HUDEP-2 (cell line): Measurements from ENCODE around the gene TTYH1.
A peak's percentile ranks its signal among the peaks of the same experiment; 100 is the strongest.
"Not testable (repeated sequence)": the region's sequence is repeated elsewhere in the genome, so short reads cannot be mapped to it uniquely, and the experiment has no call there.

Source experiments
- DNase-seq, 76 experiments: peaks; one replicate each; lab custom pipeline; 2025; ENCODE audit not compliant: unreplicated experiment in 76 of 76; lab: John Stamatoyannopoulos, UW

Gene TTYH1

DNA sequence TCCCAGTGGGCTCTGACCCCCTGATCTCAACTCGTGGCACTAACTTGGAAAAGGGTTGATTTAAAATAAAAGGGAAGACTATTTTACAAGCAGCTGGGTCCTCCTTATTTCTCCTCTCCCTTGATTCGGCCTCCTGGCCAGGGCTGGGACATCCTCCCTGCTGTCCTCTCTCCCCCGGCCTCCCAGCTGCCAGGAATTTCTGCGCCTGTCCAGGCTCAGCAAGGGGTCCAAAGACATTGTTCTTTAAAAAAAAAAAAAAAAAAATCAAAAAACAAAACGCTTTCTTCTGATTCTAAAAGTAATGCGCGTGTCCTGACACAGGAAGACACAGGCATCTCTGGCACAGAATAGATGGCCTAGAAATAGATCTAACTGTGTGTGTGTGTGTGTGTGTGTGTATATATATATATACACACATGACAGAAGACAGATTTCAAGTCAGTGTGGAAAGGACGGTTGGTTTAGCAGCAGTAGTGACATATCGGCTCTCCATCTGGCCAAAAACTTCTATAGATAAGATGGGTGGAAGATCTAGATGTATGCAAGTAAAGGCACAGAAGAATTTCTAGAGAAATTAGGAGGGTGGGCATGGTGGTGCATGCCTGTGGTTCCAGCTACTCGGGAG is 21.5 kb downstream of the TTYH1 start:
- no peak for DNase-seq

DNA sequence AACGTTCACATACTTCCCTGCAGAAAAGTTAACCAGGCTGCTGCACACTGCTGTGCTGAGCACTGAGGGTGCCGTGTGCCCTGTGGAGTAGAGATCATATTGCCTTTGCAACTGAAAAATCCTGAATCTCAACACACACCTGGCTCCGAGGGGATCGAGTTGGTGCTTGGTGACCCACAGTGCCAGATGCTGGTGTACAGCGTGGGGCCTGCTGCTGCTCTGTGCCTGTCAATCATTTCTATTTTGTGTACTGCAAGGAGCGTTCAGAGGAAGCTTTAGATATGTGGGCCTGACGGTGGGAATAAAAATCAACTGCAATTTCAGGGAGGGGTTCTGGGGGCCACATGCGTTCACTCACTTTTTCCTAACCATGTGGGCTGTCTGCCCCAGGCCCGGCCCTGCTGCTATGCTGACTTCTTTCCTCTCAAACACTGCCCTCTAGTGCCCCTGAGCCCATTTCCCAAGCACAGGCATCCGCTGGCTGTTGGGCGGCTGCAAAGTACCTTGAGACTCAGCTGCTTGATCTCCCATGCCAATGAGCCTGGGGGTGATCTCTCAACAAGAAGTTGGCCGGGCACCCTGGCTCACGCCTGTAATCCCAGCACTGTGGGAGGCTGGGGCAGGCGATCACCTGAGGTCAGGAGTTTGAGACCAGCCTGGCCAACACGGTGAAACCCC is 24.0 kb downstream of the TTYH1 start:
- peak in 39 of 76 experiments; percentile 12 to 71 (median 32) for DNase-seq

DNA sequence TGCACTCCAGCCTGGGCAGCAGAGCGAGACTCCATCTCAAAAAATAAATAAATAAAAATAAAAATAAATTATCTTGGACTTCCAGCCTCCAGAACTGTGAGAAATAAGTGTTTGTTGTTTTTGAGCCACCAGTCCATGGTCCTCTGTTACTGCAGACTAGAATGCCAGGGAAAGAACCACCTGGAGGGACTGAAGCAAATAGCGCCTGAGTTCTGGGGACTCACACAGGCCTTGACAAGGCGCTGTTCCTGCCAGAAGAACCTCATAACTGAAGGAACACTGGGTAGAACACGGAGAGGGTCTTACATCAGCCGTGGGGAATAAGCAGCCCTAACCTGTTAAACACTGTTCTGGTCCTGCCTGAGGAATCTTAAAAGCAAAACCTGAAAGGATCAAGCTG is 25.4 kb downstream of the TTYH1 start:
- no peak for DNase-seq

DNA sequence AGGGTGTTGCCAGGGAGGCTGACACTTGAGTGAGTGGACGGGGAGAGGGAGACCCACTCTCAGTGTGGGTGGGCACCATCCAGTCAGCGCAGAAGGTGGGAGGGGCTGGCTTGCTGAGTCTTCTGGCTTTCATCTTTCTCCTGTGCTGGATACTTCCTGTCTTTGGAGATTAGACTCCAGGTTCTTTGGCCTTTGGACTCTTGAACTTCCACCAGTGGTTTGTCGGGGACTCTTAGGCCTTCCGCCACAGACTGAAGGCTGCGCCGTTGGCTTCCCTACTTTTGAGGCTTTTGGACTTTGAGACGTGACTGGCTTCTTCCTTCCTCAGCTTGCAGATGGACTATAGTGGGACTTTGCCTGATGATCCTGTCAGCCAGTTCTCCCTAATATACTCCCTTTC is 29.5 kb downstream of the TTYH1 start:
- DNase-seq, result no peak

DNA sequence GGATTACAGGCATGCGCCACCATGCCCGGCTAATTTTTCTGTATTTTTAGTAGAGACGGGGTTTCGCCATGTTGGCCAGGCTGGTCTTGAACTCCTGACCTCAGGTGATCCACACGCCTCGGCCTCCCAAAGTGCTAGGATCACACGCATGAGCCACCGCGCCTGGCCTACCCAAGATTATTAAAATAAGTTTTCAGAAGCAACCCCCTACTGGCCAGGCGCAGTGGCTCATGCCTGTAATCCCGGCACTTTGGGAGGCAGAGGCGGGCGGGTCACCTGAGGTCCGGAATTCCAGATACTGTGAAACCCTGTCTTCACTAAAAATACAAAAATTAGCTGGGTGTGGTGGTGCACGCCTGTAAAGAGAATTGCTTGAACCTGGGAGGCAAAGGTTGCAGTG is 31.1 kb downstream of the TTYH1 start:
- DNase-seq, result not testable (repeated sequence)

DNA sequence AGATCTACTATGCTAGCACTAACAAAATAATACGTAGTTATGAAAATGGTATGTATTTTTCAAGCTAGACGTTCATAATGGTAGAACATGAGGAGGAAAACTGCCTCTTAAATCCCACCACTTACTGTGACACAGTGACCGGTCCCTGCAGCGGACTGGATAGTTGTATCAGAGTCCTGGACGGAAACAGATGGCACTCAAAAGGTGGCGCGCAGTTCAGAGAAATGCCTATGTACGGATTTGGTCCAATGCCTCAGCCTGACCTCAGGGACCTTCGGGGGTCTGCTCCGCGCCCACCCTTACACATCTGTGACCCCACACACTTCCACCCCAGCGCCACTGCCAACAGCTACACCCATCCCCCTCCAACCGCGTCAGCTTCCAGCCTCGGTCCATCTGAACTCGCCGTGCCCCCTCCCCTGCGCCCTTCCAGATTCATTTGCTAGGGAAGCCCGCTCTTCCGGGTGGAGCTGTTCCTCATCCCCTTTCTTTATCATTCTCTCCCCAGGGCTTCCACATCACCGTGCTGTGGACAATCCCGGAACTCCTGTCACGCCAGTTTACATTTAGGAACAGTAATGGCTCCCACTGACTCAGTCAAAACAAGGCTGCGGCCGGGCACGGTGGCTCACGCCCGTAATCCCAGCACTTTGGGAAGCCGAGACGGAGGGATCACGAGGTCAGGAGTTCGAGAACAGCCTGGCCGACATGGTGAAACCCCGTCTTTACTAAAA is 32.9 kb downstream of the TTYH1 start:
- DNase-seq, result peak in 36 of 76 experiments; percentile 6 to 86 (median 47)

DNA sequence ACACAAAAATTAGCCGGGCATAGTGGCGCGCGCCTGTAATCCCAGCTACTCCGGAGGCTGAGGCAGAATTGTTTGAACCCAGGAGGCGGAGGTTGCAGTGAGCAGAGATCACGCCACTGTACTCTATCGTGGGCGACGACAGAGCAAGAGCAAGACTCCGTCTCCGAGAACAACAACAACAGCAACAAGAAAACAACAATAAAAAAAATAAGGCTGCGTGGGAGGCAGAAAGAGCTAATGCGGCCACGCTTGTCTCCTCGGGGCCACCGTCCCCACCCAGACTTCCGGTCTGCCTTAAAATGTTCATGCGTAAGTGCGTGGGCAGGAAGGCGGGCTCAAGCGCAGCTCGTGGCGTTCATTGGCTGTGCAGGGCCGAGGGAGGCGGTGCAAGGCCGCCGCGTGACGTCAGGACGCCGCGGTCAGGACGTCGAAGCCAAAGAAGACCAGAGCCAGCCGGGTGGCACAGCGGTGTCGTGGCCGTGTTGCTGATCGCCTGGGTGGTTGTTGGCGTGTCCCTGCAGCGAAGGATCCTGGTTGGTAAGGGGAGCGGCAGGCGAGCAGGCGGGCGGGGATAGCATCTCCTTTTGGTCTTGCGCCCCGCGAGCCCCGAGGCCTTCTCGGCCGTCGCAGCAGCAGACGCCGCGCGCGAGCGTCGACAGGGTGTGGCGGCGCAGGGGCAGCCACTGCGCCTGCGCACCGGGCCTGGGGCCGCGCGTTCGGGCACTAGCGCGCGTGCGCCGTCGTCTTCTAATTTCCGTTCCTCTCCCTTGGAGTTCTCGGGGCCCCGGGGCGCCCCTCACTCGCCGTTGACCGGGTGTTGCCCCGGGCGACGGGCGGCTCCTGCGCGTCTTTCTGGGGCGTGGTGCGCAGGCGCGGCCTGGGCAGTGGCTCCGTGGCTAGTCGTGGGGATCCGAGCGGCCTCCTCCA is 33.8 kb downstream of the TTYH1 start, which contains the start of gene LENG8:
Gene LENG8 (plus strand): TSS at position 426 of the 927 bp plus-strand sequence. CDS start 2,146 bp downstream, outside the sequence.
- peak; percentile 66 to 100 (median 97) for DNase-seq

DNA sequence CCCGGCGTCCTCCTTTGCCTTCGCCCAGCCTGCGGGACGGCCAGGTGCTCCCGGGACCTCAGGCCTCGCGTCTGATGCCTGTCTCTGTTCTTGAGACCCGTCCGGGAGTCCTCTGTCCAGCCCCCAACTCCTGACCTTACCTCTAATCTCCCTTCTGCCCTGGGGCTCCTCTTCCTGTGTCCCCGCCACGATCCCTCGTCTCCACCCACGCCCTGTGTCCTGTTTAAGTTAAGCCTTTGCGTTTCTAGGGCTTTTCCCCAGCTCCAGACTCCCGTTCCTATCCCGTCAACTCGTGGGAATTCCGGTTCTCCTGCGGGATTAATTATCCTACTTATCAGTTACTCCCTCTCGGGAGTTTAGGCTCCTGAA is 34.4 kb downstream of the TTYH1 start:
- peak in 3 of 76 experiments; percentile 47 to 53 (median 48) for DNase-seq

DNA sequence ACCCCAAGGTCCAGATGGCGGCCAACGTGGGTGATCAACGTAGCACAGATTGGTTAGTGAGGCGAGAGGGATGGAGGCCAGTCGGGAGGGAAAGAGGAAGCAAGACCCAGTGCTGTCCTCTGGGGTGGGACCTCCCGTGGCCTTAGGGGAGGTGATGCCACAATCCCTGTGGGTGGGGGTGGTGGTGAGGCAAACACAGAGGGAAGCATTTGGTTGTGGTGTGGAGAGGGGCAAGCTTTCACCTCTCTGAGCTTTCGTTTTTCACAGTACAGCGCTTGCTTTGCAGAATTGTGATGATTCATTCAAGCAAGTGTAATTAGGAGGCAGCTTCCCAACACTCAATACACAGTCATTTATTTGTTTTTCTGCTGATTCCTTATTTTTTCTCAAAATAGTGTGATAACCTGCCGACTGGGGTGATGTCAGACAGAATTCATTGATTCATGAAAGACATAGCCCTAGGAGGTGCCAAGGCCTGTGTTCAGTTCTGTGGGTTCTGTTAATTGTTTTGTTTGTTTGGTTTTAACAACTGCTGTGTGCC is 36.1 kb downstream of the TTYH1 start:
- DNase-seq, result no peak

DNA sequence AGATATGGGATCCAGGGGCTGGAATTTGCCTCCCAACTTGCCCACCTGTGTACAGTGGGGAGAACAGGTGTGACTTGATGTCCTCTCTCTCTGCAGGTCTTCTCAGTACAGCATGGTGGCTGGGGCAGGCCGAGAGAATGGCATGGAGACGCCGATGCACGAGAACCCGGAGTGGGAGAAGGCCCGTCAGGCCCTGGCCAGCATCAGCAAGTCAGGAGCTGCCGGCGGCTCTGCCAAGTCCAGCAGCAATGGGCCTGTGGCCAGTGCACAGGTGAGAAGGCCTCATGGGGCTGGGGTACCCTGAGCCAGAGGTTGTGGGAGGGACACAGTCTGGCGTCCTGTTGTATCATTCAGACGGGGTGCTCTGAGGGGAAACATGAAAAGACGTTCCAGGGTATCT is 36.7 kb downstream of the TTYH1 start:
- no peak for DNase-seq

DNA sequence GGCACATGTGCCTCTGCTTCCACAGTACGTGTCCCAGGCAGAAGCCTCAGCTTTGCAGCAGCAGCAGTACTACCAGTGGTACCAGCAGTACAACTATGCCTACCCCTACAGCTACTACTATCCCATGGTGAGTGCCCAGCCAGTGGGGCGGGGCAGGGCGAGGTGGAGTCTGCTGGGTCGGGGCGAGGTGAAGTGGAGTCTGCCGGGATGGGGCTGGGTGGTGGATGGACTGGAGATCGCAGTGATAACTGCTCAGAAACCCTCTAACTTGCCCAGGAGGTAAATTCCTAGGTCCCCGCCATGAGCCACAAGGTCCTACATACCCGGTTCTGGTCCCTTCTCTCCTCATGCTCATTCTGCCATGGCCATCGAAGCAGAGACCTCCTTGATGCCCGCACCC is 37.4 kb downstream of the TTYH1 start:
- peak in 14 of 76 experiments; percentile 9 to 48 (median 23) for DNase-seq

DNA sequence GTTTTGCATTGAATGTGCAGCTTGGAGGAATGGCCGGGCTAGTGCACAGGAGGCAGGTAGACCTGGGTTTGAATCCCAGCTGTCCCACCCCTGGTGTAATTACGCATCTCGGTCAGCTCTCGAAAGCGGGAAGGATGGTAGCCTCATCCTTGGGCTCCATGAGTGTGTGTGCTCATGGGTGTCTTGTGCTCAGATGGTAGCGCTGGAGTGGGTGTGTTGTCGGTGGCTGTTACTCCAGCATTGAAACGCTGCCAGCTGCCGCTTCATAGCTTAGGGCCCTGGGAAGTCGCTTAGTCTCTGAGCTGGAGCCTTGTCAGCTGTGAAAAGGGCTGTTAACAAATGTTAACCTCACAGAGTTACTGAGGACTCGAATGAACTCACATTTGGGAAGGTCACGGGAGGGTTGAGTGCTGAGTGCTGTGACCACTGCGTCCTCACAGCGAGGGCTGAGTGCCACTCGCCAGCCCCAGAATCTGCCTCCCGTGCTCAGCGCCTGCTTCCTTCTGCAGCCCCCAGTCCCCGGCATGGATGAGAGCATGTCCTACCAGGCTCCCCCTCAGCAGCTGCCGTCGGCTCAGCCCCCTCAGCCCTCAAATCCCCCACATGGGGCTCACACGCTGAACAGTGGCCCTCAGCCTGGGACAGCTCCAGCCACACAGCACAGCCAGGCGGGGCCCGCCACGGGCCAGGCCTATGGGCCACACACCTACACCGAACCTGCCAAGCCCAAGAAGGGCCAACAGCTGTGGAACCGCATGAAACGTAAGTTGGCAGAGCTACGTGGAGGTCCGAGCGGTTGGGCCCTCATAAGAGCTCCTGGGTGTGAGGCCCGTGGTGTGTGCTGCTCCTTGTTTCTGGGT is 38.9 kb downstream of the TTYH1 start:
- DNase-seq, result no peak

DNA sequence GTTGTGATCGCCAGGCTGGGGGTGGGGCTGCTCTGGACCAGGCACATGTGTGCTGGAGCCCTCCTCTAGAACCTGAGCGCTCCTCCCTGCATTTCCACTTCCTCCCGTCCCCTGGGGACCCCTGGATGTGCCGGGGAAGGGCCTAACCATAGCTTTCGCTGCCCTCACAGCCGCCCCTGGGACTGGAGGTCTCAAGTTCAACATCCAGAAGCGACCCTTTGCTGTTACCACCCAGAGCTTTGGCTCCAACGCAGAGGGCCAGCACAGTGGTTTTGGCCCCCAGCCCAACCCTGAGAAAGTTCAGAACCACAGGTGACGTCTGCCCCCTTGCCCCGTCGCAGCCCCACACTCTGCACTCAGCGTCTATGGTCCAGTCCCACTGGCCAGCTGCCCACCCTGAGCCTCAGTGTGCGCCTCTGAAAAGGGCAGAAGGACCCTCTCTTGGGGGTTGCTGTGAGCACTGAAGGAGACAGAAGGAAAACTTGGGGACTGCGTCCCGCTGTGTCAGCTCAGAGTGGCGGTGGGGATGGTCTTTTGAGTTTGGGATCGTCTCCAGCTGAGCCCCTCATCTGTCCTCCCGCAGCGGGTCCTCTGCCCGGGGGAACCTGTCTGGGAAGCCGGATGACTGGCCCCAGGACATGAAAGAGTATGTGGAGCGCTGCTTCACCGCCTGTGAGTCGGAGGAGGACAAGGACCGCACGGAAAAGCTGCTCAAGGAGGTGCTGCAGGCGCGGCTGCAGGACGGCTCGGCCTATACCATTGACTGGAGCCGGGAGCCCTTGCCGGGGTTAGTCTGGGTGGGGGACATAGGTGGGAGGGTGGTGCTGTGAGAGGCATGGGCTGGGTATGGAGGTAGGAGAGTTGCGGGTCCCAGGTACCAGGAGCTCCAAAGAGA is 39.8 kb downstream of the TTYH1 start:
- DNase-seq, result no peak

DNA sequence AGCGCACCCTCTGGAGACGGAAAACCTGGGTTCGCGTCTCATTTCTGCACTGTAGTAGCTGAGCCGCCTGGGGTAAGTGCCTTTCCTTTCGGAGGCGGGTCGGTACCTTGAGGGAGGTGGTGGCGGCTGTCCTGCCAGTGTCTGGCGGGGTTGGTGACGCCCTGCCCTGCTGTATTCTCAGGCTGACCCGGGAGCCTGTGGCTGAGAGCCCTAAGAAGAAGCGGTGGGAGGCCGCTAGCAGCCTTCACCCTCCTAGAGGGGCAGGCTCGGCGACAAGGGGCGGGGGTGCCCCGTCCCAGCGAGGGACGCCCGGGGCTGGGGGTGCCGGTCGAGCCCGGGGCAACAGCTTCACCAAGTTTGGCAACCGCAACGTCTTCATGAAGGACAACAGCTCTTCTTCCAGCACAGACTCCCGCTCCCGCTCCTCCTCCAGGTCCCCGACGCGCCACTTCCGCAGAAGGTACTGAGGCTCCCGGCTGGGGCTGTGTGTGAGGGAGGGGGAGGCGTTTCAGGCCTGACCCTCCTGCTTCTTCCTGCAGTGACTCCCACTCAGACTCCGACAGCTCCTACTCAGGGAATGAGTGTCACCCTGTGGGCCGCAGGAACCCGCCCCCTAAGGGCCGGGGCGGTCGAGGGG is 40.6 kb downstream of the TTYH1 start:
- no peak for DNase-seq

DNA sequence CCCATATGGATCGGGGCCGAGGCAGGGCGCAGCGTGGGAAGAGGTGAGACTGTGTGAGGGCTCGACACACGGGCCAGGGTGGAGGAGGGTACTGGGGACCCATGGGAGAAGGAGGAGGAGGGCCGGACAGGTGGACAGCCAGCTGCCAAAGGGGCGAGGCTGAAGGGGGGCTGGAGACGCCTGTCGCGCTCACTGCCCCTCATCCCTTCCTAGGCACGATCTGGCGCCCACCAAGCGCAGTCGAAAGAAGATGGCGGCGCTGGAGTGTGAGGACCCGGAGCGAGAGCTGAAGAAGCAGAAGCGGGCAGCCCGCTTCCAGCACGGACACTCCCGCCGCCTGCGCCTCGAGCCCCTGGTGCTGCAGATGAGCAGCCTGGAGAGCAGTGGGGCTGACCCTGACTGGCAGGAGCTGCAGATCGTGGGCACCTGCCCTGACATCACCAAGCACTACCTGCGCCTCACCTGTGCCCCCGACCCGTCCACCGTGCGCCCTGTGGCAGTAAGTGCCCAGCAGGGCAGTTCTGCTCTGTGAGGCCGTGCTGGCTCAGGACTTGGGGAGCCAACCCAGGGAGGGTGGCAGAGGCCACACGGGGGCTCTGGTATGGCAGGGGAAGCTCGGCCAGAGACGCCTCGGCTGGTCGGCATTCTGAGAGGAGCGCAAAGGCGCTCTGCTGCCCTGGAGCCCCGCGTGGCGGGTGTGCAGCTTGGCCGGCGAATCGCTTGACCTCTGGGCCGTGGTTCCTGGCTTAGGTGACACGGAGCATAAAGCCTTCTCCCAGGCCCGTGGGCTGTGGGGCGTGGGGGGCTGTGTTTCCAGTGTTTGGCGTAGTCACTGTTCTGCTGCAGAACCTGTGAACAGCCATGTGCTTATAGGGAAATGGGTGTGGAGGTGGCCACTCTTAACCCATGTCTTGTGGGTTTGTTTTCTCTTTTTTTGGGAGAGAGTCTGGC is 41.4 kb downstream of the TTYH1 start:
- DNase-seq, result no peak

DNA sequence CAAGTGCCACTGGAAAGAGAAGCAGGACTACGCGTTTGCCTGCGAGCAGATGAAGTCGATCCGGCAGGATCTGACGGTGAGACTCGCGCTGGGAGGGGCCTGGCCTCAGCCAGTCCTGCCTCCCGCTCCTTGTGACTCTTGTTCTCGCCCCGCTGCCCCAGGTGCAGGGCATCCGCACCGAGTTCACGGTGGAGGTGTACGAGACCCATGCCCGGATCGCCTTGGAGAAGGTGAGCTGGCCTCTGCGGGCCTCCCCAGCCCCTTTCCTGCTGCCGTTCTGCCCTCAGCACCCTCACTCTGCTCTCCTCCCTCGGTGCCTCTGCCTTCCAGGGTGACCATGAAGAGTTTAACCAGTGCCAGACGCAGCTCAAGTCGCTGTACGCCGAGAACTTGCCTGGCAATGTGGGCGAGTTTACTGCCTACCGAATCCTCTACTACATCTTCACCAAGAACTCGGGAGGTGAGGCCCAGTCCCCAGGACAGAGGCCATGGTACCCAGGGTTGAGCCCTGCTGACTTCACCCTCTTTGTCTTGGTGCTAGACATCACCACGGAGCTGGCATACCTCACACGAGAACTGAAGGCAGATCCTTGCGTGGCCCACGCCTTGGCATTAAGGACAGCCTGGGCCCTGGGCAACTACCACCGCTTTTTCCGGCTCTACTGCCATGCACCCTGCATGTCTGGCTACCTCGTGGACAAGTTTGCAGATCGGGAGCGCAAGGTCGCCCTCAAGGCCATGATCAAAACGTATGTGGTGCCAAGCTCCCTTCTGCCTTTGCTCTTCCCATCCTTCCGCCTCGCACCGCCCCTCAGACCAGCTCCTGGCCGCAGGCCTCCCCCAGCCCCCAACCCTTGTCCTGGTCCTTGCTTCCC is 42.7 kb downstream of the TTYH1 start:
- DNase-seq, result no peak
